WERI-Rb-1 (cell line): ENCODE results near the gene SLC7A10.

Experiments used
- DNase-seq: peaks from one replicate; pipeline ENCODE4 v3.0.0-alpha.2; 2020
- H3K27ac ChIP-seq: fragments of 250-450 bp; sonication (Bioruptor Pico); 2 replicates; pipeline ENCODE4 v1.5.1; 2020; ENCODE audit warnings: mild to moderate bottlenecking, moderate library complexity
- H3K27me3 ChIP-seq: fragments of 250-450 bp; sonication (Bioruptor Pico); 2 replicates; pipeline ENCODE4 v1.5.1; 2021; ENCODE audit warnings: mild to moderate bottlenecking, low read depth, moderate library complexity; ENCODE audit not compliant: insufficient read depth, severe bottlenecking
- H3K36me3 ChIP-seq: fragments of 250-450 bp; sonication (Bioruptor Pico); 2 replicates; pipeline ENCODE4 v1.5.1; 2020; ENCODE audit warnings: mild to moderate bottlenecking, moderate library complexity
- H3K4me3 ChIP-seq: 2 replicates; pipeline ENCODE4 v1.5.1; 2011; ENCODE audit warnings: low read depth, mild to moderate bottlenecking, control low read depth, low read length
- H3K9me3 ChIP-seq: fragments of 250-450 bp; sonication (Bioruptor Pico); 2 replicates; pipeline ENCODE4 v1.5.1; 2021; ENCODE audit warnings: mild to moderate bottlenecking, moderate library complexity; ENCODE audit not compliant: severe bottlenecking
- CTCF ChIP-seq: IDR thresholded peaks from 2 replicates; pipeline ENCODE4 v1.5.1; 2011; ENCODE audit warnings: low read depth, mild to moderate bottlenecking, control low read depth, inconsistent platforms, low read length

SLC7A10 gene

GRCh38 chr19:33252418-33252962 lies 26.8 kb upstream of the SLC7A10 start:
- no peaks in the 10 kb centered on the region for H3K9me3 ChIP-seq
- DNase-seq = no peak
- no peak overlapping the region for H3K27ac ChIP-seq
- no peaks in the 10 kb centered on the region for H3K27me3 ChIP-seq
- TF ChIP-seq CTCF = no peak
- H3K4me3 ChIP-seq = no peak overlapping the region
- H3K36me3 ChIP-seq = no peaks in the 10 kb centered on the region

DNA sequence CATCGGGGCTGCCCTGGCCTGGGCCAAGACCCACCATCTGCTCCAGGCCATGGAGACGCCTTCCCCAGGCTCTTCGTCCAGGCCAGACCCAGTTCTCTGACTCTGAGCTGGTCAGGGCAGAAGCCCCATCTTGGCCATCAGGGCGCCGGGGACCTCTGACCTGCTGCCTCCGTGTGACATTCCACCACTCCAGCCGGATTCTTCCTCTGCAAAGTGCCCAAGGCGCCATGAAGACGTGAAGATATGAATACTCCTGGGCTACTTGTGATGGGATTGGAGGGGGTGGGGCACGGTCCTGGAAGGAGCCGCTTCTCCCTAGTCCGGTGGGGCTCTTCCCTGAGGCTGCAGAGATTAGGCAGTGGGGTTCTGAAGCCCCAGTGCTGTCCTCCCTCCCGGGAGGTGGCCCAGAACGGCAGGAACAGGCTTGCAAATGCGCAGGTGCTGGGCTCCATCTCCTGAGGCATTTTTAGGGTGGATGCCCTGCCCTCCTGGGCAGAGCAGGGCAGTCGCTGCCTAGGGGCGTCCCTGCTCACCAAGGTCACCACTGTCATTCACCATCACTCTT lies 26.0 kb upstream of the SLC7A10 start:
- Histone ChIP-seq H3K36me3 (no peaks in the 10 kb centered on the region), H3K27me3 (no peaks in the 10 kb centered on the region), H3K4me3 (no peak overlapping the region), H3K9me3 (no peaks in the 10 kb centered on the region), H3K27ac (no peak overlapping the region)
- no peak for TF ChIP-seq CTCF
- DNase-seq = no peak

DNA sequence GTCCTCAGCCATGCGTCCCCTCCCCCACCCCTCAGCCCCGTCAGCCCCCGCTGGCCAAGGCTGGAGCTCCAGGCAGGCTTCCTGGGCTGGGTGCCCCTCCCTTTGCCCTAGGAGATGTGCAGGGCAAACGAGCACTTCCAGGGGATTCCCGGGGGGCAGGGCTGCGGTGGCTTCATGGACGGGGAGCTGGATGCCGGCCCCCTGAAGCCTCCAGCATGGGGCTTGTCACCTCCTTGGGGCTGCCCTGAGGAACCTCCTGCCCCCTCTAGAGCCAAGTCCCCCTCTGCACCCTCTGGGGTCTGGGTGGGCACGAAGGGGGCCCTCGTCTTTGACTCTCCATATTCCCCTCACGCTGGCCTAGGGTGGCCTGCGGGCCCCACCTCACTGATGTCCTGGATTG lies 25.4 kb upstream of the SLC7A10 start:
- Histone ChIP-seq H3K36me3 (no peaks in the 10 kb centered on the region), H3K4me3 (no peak overlapping the region), H3K9me3 (peaks cover 4% of the 10 kb centered on the region), H3K27ac (no peak overlapping the region), H3K27me3 (no peaks in the 10 kb centered on the region)
- DNase-seq = no peak
- TF ChIP-seq CTCF = no peak

DNA sequence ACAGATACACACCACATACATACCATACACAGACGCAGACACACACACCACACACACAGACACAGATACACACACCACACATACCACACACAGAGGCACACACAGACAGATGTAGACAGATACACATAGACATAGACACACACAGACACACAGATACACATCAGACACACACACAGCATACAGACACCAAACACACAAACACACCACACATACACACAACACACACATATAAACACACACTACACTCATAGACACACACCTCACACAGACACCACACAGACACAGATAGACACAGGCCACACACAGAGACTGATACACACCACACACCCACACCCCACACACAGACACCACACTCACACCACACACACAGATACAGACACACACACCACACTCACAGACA lies 24.9 kb upstream of the SLC7A10 start:
- H3K27me3 ChIP-seq = no peaks in the 10 kb centered on the region
- TF ChIP-seq CTCF = no peak
- DNase-seq = no peak
- H3K27ac ChIP-seq = no peak overlapping the region
- H3K9me3 ChIP-seq = peaks cover 8% of the 10 kb centered on the region
- H3K36me3 ChIP-seq = no peaks in the 10 kb centered on the region
- no peak overlapping the region for H3K4me3 ChIP-seq

GRCh38 chr19:33249740-33250366 lies 24.2 kb upstream of the SLC7A10 start:
- no peak for DNase-seq
- TF ChIP-seq CTCF = no peak
- no peak overlapping the region for H3K4me3 ChIP-seq
- peaks cover 8% of the 10 kb centered on the region for H3K9me3 ChIP-seq
- H3K36me3 ChIP-seq = no peaks in the 10 kb centered on the region
- no peaks in the 10 kb centered on the region for H3K27me3 ChIP-seq
- H3K27ac ChIP-seq = no peak overlapping the region
